CD14-positive monocyte (primary cell): ENCODE measurements around the gene KRTAP3-3. TPM values are rescaled to one million over a fixed set of nuclear protein-coding genes. Genes with fewer than 3 reads are reported as not detected.

Experiments
- DNase-seq, 3 donors: peaks; one replicate each; pipeline ENCODE4 v3.0.0-alpha.2; 2011 to 2022
- H2AFZ ChIP-seq: 2 replicates; pipeline ENCODE4 v1.6.0; 2012; ENCODE audit warnings: mild to moderate bottlenecking, low read depth, low read length, inconsistent platforms; ENCODE audit not compliant: insufficient read depth, poor library complexity, severe bottlenecking
- H3K27ac ChIP-seq, 2 donors: 1 replicate in 1 of 2; 2 replicates in 1 of 2; pipeline ENCODE4 v1.5.1; 2012 to 2013; ENCODE audit warnings: low read length in 2 of 2, control low read depth in 1 of 2, inconsistent platforms in 1 of 2, low read depth in 1 of 2, mild to moderate bottlenecking in 1 of 2
- H3K27me3 ChIP-seq, 2 donors: one replicate each; pipeline versions ENCODE4 v1.6.0 to v1.6.1; 2011 to 2013; ENCODE audit warnings: low read length in 2 of 2; ENCODE audit not compliant: control insufficient read depth in 2 of 2, insufficient read depth in 2 of 2
- H3K36me3 ChIP-seq, 2 donors: replicated peaks in 1 of 2; 1 replicate in 1 of 2; 2 replicates in 1 of 2; pipeline versions ENCODE4 v1.5.1 to v1.6.1; 2012 to 2013; ENCODE audit warnings: low read length in 2 of 2, control low read depth in 1 of 2, inconsistent platforms in 1 of 2, mild to moderate bottlenecking in 1 of 2; ENCODE audit not compliant: insufficient read depth in 2 of 2, control insufficient read depth in 1 of 2
- H3K4me1 ChIP-seq, 2 donors: 1 replicate in 1 of 2; 2 replicates in 1 of 2; pipeline versions ENCODE4 v1.5.1 to v1.6.1; 2012 to 2013; ENCODE audit warnings: low read length in 2 of 2, control low read depth in 1 of 2, inconsistent platforms in 1 of 2, mild to moderate bottlenecking in 1 of 2, moderate library complexity in 1 of 2; ENCODE audit not compliant: insufficient read depth in 2 of 2, control insufficient read depth in 1 of 2
- H3K4me2 ChIP-seq: replicated peaks from 2 replicates; pipeline ENCODE3; 2012; ENCODE audit warnings: low read length, moderate library complexity, mild to moderate bottlenecking; ENCODE audit not compliant: poor library complexity, severe bottlenecking; ENCODE audit errors: extremely low read depth
- H3K4me3 ChIP-seq, 3 experiments: fragments of 200-600 bp in 1 of 3; sonication (generic) in 1 of 3; replicated peaks in 1 of 3; 1 replicate in 2 of 3; 2 replicates in 1 of 3; pipeline ENCODE4 v1.5.1; 2011 to 2013; ENCODE audit warnings: low read length in 3 of 3, mild to moderate bottlenecking in 3 of 3, control low read depth in 2 of 3, low read depth in 2 of 3, inconsistent platforms in 1 of 3, moderate library complexity in 1 of 3
- H3K79me2 ChIP-seq: 2 replicates; pipeline ENCODE4 v1.6.0; 2012; ENCODE audit warnings: mild to moderate bottlenecking, control low read depth, inconsistent platforms, low read length, moderate library complexity; ENCODE audit not compliant: insufficient read depth
- H3K9ac ChIP-seq: 2 replicates; pipeline ENCODE4 v1.6.0; 2017; ENCODE audit warnings: low read length, mild to moderate bottlenecking; ENCODE audit not compliant: insufficient read depth, poor library complexity, severe bottlenecking
- H3K9me3 ChIP-seq, 2 donors: replicated peaks in 1 of 2; 1 replicate in 1 of 2; 2 replicates in 1 of 2; pipeline versions ENCODE4 v1.5.1 to v1.6.1; 2012 to 2013; ENCODE audit warnings: low read length in 2 of 2, control low read depth in 1 of 2; ENCODE audit not compliant: control insufficient read depth in 1 of 2, insufficient read depth in 1 of 2
- H4K20me1 ChIP-seq: 2 replicates; pipeline ENCODE4 v1.6.0; 2012; ENCODE audit warnings: mild to moderate bottlenecking, low read length, control low read depth, moderate library complexity; ENCODE audit not compliant: insufficient read depth
- H3K27ac Mint-ChIP-seq, 7 donors: one replicate each; pipeline ENCODE4 v1.8.0; 2020; ENCODE audit warnings: mild to moderate bottlenecking in 7 of 7, mixed read lengths in 7 of 7, moderate library complexity in 6 of 7, inconsistent platforms in 2 of 7
- H3K27me3 Mint-ChIP-seq, 3 donors: one replicate each; pipeline ENCODE4 v1.8.0; 2021 to 2022; ENCODE audit warnings: low read depth in 3 of 3, mild to moderate bottlenecking in 3 of 3, mixed read lengths in 3 of 3, moderate library complexity in 3 of 3, inconsistent platforms in 1 of 3
- H3K36me3 Mint-ChIP-seq, 2 donors: one replicate each; pipeline ENCODE4 v1.8.0; 2020; ENCODE audit warnings: mixed read lengths in 2 of 2, inconsistent platforms in 1 of 2, mild to moderate bottlenecking in 1 of 2
- H3K4me1 Mint-ChIP-seq: one replicate; pipeline ENCODE4 v1.8.0; 2020; ENCODE audit warnings: mild to moderate bottlenecking, mixed read lengths
- H3K4me3 Mint-ChIP-seq, 2 donors: one replicate each; pipeline ENCODE4 v1.8.0; 2020; ENCODE audit warnings: mild to moderate bottlenecking in 2 of 2, mixed read lengths in 2 of 2, moderate library complexity in 1 of 2
- H3K9me3 Mint-ChIP-seq, 7 donors: one replicate each; pipeline ENCODE4 v1.8.0; 2020 to 2022; ENCODE audit warnings: mixed read lengths in 7 of 7, mild to moderate bottlenecking in 6 of 7, moderate library complexity in 6 of 7, inconsistent platforms in 2 of 7
- WGBS: methylation state at CpG from one replicate; pipeline ENCODE4 v1.1.5; 2013; ENCODE audit warnings: missing lambda C conversion rate; ENCODE audit not compliant: insufficient coverage; 5-methylcytosine and 5-hydroxymethylcytosine counted together
- intact Hi-C, 2 donors: fragments of 100-400 bp; cut with micrococcal nuclease; formaldehyde crosslinking; loops; one replicate each; pipeline versions ENCODE4 v1.15.0 to v1.15.1; 2023
- polyA plus RNA-seq, 3 donors: library from polyadenylated mRNA; depleted of rRNA in 1 of 3; unstranded in 2 of 3; stranded (reverse) in 1 of 3; fragments of 300-500 nt in 2 of 3; fragments of >200 nt in 1 of 3; fragmentation: Illumina TruSeq in 2 of 3; gene quantifications; 1 replicate in 2 of 3; 2 replicates in 1 of 3; pipeline ENCODE4 v1.2.3, GENCODE V29; 2012 to 2021
- TF ChIP-seq, protein P1 (sequence below): fragments of 200-600 bp; IDR thresholded peaks from one replicate; pipeline ENCODE4 v1.8.0; 2022; ENCODE audit warnings: antibody characterized with exemption, mild to moderate bottlenecking

KRTAP3-3 gene
- polyA plus RNA-seq, 3 donors: not detected

DNA sequence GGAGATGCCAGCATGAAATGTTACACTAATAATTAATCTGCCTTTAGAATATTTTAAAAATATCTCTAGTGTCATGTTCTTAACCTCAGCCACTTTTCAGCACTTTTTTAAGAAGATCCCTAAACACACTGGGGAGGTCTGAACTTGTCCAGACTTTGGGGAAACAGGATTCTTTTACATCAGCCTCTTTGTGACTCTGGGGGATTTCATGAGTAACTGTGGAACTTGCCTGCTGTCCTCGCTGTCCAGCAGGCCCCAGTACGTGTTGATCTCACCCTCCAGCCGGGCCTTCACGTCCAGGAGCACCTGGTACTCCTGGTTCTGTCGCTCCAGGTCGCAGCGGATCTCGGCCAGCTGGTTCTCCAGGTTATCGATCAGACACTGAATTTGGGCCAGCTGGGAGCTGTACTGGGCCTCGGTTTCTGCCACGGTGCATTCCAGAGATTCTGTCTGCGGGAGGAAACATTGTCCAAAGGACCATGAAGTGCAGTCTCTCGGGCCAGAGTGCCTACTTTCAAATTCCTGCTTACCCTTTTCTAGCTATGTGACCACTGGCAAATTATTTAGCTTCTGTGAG is 15.3 kb downstream of the KRTAP3-3 start:
- no peak overlapping the region for H3K9ac ChIP-seq
- H3K4me3 ChIP-seq: no peak overlapping the region
- no peak overlapping the region for H3K27ac Mint-ChIP-seq
- no peaks in the 10 kb centered on the region for H4K20me1 ChIP-seq
- no peaks in the 10 kb centered on the region for H3K36me3 Mint-ChIP-seq
- no peak overlapping the region for H3K27ac ChIP-seq
- no peaks in the 10 kb centered on the region for H3K4me1 ChIP-seq
- peaks cover 0 to 4% of the 10 kb centered on the region in 2 donors for H3K27me3 ChIP-seq
- no peaks in the 10 kb centered on the region for H3K9me3 Mint-ChIP-seq
- no peaks in the 10 kb centered on the region for H3K4me1 Mint-ChIP-seq
- intact Hi-C loops: no loop called here
- H3K79me2 ChIP-seq: no peaks in the 10 kb centered on the region
- no peaks in the 10 kb centered on the region for H3K9me3 ChIP-seq
- H3K36me3 ChIP-seq: no peaks in the 10 kb centered on the region
- no peak overlapping the region for H3K4me2 ChIP-seq
- 96% methylated on average over 13 of the region's 13 CpGs for whole genome bisulfite sequencing
- no peak overlapping the region for H2AFZ ChIP-seq
- H3K4me3 Mint-ChIP-seq: no peak overlapping the region
- TF ChIP-seq, protein P1, sequence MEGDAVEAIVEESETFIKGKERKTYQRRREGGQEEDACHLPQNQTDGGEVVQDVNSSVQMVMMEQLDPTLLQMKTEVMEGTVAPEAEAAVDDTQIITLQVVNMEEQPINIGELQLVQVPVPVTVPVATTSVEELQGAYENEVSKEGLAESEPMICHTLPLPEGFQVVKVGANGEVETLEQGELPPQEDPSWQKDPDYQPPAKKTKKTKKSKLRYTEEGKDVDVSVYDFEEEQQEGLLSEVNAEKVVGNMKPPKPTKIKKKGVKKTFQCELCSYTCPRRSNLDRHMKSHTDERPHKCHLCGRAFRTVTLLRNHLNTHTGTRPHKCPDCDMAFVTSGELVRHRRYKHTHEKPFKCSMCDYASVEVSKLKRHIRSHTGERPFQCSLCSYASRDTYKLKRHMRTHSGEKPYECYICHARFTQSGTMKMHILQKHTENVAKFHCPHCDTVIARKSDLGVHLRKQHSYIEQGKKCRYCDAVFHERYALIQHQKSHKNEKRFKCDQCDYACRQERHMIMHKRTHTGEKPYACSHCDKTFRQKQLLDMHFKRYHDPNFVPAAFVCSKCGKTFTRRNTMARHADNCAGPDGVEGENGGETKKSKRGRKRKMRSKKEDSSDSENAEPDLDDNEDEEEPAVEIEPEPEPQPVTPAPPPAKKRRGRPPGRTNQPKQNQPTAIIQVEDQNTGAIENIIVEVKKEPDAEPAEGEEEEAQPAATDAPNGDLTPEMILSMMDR: no peak
- DNase-seq: no peak
- peaks cover 3 to 14% (median 9%) of the 10 kb centered on the region in 3 donors for H3K27me3 Mint-ChIP-seq

DNA sequence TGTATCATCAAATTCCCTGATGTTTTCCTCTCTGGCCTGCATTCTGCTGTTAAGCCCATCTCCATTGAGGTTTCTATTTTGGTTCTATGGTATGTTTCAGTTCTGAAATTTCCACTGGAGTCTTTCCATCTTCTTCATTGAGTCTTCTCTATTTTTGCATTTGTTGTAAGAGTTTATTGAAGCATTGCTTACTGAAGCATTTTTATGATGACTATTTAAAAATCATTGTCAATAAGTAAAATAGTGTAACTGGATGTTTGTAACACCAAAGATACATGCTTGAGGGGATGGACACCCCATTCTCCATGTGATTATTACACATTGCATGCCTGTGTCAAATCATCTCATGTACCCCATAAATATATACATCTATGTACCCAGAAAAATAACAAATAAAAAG is 18.4 kb downstream of the KRTAP3-3 start:
- no peaks in the 10 kb centered on the region for H3K4me1 Mint-ChIP-seq
- TF ChIP-seq, protein P1: no peak
- Histone ChIP-seq H3K27ac (no peak overlapping the region), H3K27me3 (peaks cover 0 to 4% of the 10 kb centered on the region in 2 donors), H3K4me1 (no peaks in the 10 kb centered on the region), H3K36me3 (no peaks in the 10 kb centered on the region), H4K20me1 (no peaks in the 10 kb centered on the region), H3K79me2 (no peaks in the 10 kb centered on the region), H3K4me2 (no peak overlapping the region), H3K4me3 (no peak overlapping the region), H3K9me3 (no peaks in the 10 kb centered on the region), H2AFZ (no peak overlapping the region), H3K9ac (no peak overlapping the region)
- DNase-seq: no peak
- H3K27ac Mint-ChIP-seq: no peak overlapping the region
- intact Hi-C loops: no loop called here
- no peak overlapping the region for H3K4me3 Mint-ChIP-seq
- no peaks in the 10 kb centered on the region for H3K36me3 Mint-ChIP-seq
- peaks cover 4 to 13% (median 4%) of the 10 kb centered on the region in 3 donors for H3K27me3 Mint-ChIP-seq
- H3K9me3 Mint-ChIP-seq: no peaks in the 10 kb centered on the region
